HG03521 (cell line): Measurements from ENCODE around the gene IL32.

Experiments
- ATAC-seq: cut with Tn5 transposase; IDR thresholded peaks from one replicate; pipeline ENCODE4 v1.9.1; 2021; ENCODE audit warnings: mild to moderate bottlenecking, moderate library complexity; ENCODE audit not compliant: unreplicated experiment

IL32 gene

DNA sequence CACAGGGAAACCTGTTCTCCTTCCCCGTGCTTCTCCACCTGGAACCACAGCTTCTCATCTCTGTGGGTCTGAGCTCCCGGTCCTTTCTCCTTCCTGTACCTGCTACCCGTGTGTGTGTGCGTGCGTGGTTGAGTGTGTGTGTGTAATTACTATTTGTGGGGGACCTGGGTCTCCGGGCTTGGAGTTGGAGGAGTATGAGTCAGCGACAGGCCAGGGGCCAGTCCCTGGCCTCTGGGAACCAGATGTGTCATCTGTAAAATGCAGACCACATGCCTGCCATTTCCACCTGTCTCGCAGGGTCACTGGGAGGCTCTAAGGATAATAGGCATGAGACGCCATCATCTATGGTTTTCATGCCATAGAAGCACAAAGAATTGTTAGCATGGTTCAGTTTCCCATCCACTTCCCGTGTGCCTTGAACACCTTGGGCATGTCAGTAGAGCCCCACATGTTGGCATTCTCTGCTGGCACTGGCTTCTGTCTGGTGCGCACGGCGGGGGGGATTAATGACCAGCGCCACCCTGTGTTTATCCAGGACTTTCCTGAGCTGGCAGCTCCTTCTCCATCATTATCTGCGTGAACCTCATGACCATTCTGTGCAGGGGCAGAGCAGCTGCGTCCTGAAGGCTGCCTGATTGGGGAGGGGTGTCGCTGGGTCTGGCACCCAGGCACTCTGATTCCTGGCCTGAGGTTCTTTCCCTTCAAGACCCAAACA is 48.5 kb downstream of the IL32 start:
- no peak for ATAC-seq

DNA sequence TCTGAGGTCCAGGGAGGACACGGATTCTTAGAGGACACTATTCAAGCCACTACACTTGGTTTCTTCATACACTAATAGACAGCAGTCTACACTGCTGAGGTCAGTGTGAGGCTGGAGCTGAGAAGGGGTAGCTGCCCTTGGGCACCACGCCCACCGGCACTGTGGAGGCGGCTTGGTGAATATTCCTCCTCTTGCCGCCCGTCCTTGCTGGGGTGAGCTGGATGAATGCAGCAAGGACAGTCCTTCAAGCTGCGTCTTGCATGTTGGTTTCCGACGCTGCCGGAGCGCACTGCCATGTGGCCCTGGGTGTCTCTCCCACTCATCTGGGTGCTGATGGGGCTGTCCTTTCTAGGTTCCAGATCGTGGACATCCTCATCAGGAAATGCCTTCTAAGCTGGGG is 49.6 kb downstream of the IL32 start:
- ATAC-seq = no peak

DNA sequence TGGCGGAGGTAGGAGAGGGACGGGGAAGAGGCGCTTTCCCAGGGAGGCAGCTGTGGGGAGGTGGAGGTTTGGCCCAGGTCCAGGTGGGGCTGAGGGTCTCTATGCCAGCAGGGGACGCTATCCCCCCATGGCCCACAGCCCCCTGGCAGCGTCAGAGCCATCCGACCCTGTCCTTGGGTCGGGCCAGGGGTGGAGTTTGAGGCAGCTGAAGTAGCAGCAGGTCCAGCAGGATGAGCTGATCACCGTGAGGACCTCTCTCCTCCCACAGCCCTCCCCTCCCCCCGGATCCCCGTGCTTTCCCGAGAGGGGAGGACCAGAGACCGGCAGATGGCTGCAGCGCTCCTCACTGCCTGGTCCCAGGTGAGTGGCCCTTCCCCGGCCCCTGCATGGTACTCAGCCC is 50.1 kb downstream of the IL32 start:
- no peak for ATAC-seq

DNA sequence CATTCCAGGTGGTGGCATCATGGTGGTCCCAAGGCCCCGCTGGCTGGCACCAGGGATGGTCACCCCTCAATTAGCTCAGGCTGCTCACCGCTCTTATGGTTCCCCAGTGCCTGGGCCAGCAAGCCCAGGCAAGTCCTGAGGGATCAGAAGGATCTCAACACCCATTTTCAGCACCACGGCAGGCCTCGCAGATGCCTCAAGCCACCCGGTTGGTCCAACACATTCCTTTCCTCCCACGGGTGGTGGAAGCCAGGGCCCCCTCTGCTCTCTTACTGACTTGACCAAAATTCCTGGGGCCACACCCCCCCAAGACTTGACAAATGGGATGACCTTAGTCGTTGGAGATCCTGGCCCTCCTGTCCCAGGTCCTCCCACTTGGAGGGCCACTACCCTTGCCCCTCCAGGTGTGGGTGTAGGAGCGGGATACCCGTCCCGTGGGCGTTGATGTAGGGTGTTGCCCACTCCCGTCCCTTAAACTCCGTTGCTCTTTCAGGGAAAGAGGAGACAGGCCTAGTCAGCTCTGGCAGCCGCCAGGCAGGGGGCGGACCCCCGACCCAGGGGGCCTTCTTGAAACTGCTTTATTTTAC is 52.9 kb downstream of the IL32 start:
- no peak for ATAC-seq

DNA sequence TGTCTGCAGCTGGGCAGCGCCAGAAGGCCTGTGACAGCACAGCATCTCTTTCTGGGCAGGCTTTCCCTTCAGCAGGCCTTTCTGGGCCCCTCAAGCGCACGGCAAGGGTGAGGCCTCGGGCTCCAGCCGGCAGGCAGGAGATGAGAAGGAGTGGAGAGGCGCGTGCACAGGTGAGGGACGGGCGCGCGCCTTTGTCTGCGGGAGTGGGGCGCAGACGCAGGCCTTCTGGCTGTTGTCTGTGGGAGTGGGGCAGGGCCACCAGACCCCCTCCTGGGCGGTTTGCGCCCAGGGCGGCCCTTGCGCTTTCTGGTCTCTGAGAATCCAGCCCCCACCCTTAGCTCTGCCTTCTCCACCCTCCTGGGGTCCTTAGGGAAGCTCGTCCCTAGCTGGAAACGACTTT is 53.4 kb downstream of the IL32 start:
- ATAC-seq = no peak
